Measurements from ENCODE around the gene SIT1.

The SIT1 gene

DNA sequence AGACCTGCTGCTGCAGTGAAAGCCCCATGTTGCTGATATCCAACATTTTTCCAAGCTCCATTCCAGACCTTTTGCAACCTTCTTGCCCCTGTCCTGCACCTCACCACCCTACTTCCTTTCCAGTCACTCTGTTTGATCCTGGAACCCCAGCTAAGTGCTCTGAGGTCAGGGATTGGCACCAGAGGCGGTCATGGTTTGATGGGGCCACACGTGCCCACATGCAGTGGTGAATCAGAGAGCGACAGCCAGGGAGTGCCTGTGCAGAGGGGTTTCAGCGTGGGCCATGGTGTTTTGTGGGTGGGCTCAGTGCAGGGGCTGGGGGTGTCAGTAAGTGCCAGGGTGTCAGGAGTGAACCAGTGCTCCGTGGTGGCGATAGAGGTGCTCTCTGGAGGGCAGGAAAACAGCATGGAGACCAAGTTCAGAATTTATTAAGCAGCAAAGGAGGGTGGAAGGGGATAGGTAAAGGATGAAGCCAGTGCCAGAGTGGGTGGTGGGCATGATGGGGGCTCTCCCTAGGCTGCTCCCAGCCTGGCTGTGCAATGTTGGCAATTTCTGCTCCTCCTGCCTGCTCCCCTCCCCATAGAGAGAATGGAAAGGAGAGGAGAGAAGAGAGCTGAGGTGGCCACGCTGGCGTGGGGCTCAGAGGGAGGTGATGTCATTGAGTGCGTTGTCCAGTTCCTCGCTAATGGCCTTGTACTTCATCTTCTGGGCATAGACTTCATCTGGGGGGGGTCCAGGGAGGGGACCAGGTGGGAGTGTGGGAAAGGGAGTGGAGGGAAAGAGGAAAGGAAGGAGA lies 32.0 kb upstream of the SIT1 start:
- DNase-seq = no peak

DNA sequence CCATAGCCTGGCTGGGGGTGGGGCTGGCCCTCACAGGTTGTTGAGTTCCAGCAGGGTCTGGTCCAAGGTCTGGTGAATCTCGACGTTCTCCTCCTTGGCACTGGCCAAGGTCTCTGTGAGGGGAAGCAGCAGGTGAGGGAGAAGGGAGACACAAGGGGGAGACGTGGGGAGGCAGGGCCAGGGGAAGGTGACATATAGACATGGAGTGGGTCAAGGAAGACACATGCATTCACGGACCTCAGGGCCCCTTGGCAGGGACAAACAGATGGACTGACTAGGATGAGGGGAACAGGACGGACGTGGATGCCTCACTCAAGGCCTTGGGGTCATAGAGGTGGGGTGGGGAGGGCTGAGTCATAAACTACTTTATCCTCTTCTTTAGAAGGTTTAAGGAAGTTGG lies 31.3 kb upstream of the SIT1 start:
- DNase-seq = no peak

DNA sequence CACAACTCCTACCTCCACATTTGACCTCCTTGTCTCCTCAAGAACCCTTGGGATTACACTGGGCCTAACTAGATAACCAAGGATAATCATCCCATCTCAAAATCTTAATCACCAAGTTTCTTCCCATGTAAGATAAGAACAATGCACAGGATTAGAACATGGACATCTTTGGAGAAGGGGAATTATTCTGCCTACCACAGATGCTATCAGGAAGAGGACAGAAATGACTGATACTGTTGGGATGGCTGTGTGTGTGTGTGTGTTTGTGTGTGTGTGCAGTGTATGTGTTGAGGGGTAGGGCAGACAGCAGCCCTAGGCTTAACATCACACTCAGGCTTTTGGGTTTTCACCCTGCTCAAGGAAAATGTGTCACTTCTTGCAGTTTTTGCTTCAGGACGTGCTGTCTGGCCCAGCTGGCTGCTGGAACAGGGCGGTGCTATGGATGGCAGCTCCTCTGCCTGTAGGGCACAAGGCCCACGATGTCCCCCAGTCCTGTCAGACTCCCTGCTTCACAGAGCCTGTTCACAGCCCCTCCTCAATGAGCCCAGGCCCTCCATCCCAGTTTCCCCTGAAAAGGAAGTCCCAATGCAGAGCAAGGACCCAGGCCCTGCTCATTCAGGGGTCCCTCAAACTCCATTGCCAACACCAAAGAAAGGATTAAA lies 30.7 kb upstream of the SIT1 start:
- no peak for DNase-seq

GRCh38 chr9:35680331-35681105 lies 29.8 kb upstream of the SIT1 start:
- no peak for DNase-seq

- DNase-seq = no peak
These were observed 29.1 kb upstream of the SIT1 start for GRCh38 chr9:35679766-35680330.

GRCh38 chr9:35679091-35679490 lies 28.4 kb upstream of the SIT1 start:
- no peak for DNase-seq

GRCh38 chr9:35675732-35676392 lies 25.1 kb upstream of the SIT1 start:
- DNase-seq = no peak

DNA sequence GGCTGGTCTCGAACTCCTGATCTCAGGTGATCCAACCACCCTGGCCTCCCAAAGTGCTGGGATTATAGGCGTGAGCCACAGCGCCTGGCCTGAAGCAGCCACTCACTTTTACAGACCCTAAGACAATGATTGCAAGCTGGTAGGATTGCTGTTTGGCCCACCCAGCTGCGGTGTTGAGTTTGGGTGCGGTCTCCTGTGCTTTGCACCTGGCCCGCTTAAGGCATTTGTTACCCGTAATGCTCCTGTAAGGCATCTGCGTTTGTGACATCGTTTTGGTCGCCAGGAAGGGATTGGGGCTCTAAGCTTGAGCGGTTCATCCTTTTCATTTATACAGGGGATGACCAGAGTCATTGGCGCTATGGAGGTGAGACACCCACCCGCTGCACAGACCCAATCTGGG lies 24.5 kb upstream of the SIT1 start:
- DNase-seq = no peak

DNA sequence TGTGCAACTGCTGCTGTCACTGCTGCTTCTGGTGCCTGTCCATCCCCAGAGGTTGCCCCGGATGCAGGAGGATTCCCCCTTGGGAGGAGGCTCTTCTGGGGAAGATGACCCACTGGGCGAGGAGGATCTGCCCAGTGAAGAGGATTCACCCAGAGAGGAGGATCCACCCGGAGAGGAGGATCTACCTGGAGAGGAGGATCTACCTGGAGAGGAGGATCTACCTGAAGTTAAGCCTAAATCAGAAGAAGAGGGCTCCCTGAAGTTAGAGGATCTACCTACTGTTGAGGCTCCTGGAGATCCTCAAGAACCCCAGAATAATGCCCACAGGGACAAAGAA lies 23.3 kb upstream of the SIT1 start:
- DNase-seq = no peak

- no peak for DNase-seq
These were observed 22.6 kb upstream of the SIT1 start, which contains the start of gene CA9 for GRCh38 chr9:35673132-35674024. Gene CA9, plus strand, starts transcription at chr9:35673928. Its CDS starts 32 bp downstream, at chr9:35673960.

DNA sequence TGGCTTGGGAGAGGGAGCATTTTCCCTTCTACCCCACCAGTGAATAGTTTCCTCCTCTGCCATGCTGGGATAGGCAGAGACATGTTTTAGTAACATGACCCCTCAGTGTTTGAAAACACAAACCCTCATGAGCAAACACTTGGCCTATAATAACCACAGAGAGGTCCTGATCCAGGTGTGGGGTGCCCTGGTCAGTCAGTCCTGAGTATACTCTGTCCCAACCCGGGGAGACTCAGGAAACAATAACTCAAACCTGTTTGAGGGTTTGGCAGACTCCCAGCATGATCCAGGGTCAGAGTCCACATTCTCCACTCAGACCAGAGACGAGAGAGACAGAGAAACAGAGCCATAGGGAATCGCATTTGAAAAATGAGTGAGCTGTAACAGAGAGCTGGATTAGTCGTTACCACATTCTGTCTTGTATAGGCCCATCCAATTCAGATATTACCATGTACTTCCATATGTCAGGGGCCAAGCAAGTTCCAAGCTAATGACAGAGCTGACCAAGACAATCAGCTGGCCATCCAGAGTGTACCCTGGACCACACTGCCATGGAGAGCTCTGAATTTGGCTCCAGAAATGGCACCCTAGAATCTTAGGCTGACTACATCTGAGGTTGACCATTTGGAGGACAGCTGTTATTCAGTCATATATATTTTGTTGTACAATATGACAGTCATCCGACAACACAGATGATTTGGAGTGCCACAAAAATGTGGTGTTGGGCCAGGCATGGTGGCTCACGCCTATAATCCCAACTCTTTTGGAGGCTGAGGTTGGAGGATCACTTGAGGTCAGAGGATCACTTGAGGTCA lies 18.8 kb upstream of the SIT1 start:
- no peak for DNase-seq

DNA sequence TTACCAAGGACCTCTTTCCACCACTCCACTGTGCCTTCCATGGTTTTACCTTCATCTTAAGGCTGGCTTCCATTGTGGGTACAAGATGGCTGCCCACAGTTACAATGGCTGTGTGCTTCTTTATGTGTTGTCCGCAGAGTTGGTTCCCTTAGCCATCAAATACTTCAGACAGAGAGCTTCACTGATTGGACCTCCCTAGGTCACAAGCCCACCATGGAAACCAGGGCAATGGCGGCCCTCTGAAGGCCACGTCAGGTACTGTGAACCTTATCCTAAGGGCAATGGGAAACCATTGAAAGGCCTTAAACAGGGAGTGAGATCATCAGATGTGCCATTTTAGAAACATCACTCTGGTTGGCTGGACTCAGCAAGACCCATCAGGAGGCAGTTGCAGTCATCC lies 17.2 kb upstream of the SIT1 start:
- no peak for DNase-seq

DNA sequence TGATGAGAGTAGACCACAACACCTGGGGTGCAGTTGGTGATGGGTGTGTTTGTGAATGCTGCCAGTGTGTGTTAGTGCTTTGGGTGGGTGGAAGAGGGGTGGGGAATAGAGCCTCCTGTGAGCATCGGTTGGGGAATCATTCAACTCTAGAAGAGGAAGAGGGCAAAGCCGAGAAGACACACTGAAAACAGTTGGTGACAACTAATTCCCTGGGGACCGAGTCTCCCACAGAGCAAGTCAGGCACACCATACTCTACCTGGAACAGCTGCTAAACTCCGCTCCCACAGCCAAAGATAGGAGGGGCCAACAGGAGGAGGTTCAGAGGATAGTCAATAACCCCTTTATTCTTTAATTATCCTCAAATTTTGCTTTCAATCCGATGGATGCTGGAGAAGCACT lies 15.8 kb upstream of the SIT1 start:
- no peak for DNase-seq

DNA sequence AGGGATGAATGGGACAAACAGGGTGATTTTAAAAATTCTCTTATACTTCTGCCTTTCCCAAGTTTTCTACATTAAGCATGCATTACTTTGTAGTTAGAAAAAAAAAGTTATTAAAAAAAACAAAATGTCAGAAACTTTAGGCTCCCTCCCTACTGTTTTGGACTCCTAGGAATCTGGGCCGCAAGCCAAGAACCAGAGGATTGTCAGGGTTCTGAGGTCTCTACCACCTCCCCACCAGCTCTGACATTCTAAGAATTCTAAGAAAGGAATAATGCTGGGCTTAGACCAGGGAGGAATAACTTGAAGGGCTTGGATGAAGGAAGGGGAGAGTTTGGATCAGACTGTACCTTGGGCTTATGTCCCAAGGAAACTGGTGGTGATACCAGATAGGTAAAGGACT lies 15.3 kb upstream of the SIT1 start:
- DNase-seq = no peak

DNA sequence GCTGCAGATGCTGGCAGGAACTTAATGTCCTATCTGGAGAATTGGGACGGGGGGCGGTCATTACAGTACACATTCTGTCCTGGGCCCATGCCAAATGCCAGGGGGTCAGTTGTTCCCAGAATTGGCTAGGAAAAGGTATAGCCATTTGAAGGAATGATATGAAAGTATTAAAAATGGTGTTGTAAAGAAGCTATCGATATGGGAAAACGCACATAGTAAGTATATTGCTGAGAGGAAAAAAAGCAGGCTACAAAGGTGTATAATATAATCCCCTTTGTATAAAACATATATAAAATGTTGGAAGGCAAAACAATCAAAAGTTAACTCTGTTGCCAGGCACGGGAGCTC lies 14.7 kb upstream of the SIT1 start:
- no peak for DNase-seq

DNA sequence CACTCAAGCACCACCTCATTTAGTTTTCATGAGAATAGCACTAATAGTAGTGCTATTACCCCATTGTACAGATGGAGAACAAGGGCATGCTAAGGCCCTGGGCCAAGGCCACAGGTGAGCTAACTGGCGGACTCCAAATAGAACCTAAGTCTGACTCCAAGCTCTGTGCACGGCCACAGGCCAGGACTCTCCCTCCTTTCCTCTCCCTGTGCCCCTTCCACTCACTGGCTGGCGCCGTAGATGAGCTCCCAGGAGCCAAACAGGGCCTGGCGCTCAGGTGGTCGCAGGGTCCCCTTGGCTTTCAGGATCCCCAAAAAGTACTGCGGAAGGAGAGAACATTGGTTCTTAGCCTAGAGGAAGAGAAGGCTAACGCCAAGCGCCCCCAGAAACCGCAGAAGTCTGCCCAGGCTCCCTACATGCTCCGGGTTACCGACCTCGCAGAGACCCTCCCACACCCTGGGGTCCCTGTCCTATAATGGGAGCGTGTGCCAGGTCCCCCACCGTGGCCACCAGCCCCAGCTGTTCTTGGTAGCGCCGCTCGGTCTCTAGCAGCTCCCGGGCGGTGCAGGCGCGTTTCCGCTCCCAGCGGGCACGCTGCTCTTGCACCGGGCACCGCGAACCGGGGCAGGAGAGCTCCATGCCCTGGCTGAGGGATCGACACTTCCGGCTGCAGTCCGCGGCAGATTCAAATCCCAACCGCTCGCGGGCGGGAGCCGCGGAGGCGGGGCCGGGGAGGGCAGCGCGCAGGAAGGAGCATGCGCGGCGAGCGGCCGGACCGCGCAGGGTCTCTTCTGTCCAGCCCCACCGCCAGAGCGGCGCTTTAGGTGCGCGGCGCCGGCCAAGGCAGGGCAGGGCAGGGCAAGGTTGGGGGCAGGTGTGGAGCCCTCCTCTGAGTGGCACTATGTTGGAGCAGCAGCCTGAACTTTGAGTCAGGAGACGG lies 14.1 kb upstream of the SIT1 start, which contains the start of gene ARHGEF39:
ARHGEF39 (minus strand) TSS at position 665 of the 940 bp plus-strand sequence; CDS start at position 639, 26 bp downstream.
- peak; percentile 67 to 80 for DNase-seq

DNA sequence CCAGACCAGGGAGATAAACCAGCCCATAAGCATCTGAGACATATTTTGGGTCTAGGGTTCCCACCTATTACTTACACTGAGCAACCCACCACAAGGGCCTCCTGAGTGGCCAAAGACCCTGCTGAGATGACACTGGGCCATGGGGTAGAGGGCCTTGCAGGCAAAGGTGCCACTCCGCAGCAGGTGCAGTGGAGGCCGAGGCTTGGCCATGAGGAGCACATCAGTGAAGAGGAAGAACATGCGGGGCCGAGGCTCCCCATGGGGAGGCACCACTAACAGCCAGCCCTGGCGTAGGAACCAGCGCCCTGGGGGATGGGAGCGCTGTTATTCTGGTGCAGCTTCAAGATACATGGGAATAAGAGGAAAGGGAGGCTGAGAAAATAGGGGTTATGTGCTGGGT lies 11.7 kb upstream of the SIT1 start:
- no peak for DNase-seq

GRCh38 chr9:35661756-35662350 lies 11.1 kb upstream of the SIT1 start:
- DNase-seq = no peak

DNA sequence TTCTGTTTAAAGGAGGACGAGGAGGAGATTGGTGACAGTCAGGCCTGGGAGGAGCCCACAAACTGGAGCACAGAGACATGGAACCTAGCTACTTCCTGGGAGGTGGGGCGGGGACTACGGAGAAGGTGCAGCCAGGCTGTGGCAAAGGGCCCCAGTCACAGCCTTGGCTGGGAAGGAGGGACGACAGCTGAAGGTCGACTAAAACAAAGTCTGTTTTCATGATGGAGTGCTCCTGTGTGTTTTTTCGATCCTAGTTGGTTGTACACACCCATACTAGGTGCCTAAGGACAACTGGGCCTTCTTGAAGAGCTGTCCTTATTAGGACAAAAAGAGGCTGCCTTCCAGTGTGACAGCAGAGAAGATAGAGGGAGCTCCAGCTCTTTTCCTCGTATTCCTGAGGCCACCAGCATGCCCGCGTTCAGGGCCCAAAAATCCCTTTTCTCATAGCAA lies 10.3 kb upstream of the SIT1 start:
- no peak for DNase-seq
